IPS-18a (cell line): ENCODE measurements around the gene ZMAT5.

Source experiments
- H3K27ac ChIP-seq: one replicate; pipeline ENCODE4 v1.5.1; 2013; ENCODE audit warnings: low read length
- H3K27me3 ChIP-seq: one replicate; pipeline ENCODE4 v1.6.1; 2013; ENCODE audit warnings: mild to moderate bottlenecking, low read length; ENCODE audit not compliant: control insufficient read depth, insufficient read depth
- H3K36me3 ChIP-seq: one replicate; pipeline ENCODE4 v1.6.1; 2013; ENCODE audit warnings: low read depth, low read length; ENCODE audit not compliant: control insufficient read depth
- H3K4me1 ChIP-seq: one replicate; pipeline ENCODE4 v1.6.1; 2013; ENCODE audit warnings: low read depth, low read length; ENCODE audit not compliant: control insufficient read depth
- H3K4me3 ChIP-seq: one replicate; pipeline ENCODE4 v1.5.1; 2013; ENCODE audit warnings: low read length
- H3K9ac ChIP-seq: one replicate; pipeline ENCODE4 v1.6.1; 2013; ENCODE audit warnings: mild to moderate bottlenecking, low read length, moderate library complexity
- H3K9me3 ChIP-seq: one replicate; pipeline ENCODE4 v1.6.1; 2013; ENCODE audit warnings: low read depth, low read length; ENCODE audit not compliant: control insufficient read depth

Gene ZMAT5

DNA sequence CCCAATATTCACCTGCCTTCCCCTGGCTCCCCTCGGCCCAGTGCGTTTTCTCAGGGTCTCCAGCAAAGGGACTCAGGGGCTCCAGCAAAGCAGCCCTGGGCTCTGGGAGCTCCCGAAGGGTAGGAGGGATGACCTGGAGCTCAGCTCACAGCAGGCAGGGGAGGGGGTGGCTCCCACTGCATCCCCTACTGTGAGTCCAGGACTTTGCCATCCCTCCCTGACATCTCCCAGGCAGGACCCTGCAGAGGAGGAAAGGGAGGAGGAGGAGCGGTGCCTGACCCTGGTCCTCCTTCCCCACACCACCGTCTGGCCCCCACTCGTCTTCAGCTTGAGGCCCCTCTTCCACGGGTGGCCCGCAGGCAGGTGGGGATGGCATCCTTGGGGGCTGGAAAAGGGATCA is 42.0 kb downstream of the ZMAT5 start:
- no peaks in the 10 kb centered on the region for H3K36me3 ChIP-seq
- no peak overlapping the region for H3K27ac ChIP-seq
- H3K4me3 ChIP-seq = no peak overlapping the region
- H3K4me1 ChIP-seq = peaks cover 3% of the 10 kb centered on the region
- H3K9me3 ChIP-seq = no peaks in the 10 kb centered on the region
- H3K27me3 ChIP-seq = peaks cover 28% of the 10 kb centered on the region
- H3K9ac ChIP-seq = no peak overlapping the region

GRCh38 chr22:29723766-29724165 is 43.0 kb downstream of the ZMAT5 start:
- H3K27me3 ChIP-seq = peaks cover 38% of the 10 kb centered on the region
- peaks cover 3% of the 10 kb centered on the region for H3K4me1 ChIP-seq
- no peak overlapping the region for H3K27ac ChIP-seq
- no peak overlapping the region for H3K9ac ChIP-seq
- H3K4me3 ChIP-seq = no peak overlapping the region
- no peaks in the 10 kb centered on the region for H3K9me3 ChIP-seq
- no peaks in the 10 kb centered on the region for H3K36me3 ChIP-seq

GRCh38 chr22:29722587-29722986 is 44.2 kb downstream of the ZMAT5 start:
- Histone ChIP-seq H3K27me3 (peaks cover 50% of the 10 kb centered on the region), H3K9me3 (no peaks in the 10 kb centered on the region), H3K27ac (no peak overlapping the region), H3K4me3 (no peak overlapping the region), H3K9ac (no peak overlapping the region), H3K4me1 (peaks cover 3% of the 10 kb centered on the region), H3K36me3 (no peaks in the 10 kb centered on the region)

GRCh38 chr22:29722151-29722550 is 44.7 kb downstream of the ZMAT5 start:
- Histone ChIP-seq H3K4me3 (no peak overlapping the region), H3K9me3 (no peaks in the 10 kb centered on the region), H3K27ac (no peak overlapping the region), H3K36me3 (no peaks in the 10 kb centered on the region), H3K9ac (no peak overlapping the region), H3K4me1 (peaks cover 3% of the 10 kb centered on the region), H3K27me3 (peaks cover 54% of the 10 kb centered on the region)

GRCh38 chr22:29720811-29721323 is 45.9 kb downstream of the ZMAT5 start:
- Histone ChIP-seq H3K4me1 (no peaks in the 10 kb centered on the region), H3K36me3 (no peaks in the 10 kb centered on the region), H3K9me3 (no peaks in the 10 kb centered on the region), H3K27ac (no peak overlapping the region), H3K27me3 (peaks cover 57% of the 10 kb centered on the region), H3K4me3 (no peak overlapping the region), H3K9ac (no peak overlapping the region)

DNA sequence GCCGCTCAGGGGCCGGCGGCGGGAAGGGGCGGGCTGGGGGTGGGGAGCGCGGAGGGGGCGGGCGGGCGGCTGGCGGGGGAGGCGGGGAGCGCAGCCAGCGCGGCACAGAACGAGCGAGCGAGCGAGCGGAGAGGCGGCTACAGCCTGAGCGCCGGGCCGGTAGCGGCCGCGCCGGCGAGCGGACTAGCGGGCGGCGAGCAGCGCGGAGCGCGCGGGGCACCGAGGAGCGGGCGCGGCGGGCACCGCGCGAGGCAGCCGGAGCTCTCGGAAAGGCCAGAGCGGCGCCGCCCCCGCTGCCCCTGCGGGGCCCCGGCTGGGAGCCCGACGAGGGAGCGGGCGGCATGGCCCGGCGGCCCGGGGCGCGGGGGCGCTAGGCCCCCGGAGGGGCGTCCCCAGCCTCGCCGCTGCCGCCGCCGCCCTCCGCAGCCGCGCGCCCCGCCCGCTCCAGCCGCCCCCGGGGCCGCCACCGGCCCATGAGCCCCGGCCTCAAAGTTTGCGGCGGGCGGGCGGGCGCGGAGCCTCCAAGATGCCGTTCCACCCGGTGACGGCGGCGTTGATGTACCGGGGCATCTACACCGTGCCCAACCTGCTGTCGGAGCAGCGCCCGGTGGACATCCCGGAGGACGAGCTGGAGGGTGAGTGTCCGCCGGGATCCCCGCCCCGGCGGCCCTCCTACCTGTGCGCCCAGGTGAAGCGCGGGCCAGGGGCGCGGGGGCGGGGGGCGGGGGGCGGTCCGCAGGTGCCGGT is 46.7 kb downstream of the ZMAT5 start, which contains the start of gene CABP7:
Gene CABP7 (plus strand): TSS at position 105 of the 747 bp plus-strand sequence. CDS start 422 bp downstream, at position 527.
- no peaks in the 10 kb centered on the region for H3K9me3 ChIP-seq
- no peak within 1 kb of the TSS for H3K4me3 ChIP-seq
- H3K27me3 ChIP-seq = peaks cover 57% of the 10 kb centered on the region
- no peak within 1 kb of the TSS for H3K27ac ChIP-seq
- no peaks in the 10 kb centered on the region for H3K4me1 ChIP-seq
- no peak within 1 kb of the TSS for H3K9ac ChIP-seq
- no peaks in the 10 kb centered on the region for H3K36me3 ChIP-seq

DNA sequence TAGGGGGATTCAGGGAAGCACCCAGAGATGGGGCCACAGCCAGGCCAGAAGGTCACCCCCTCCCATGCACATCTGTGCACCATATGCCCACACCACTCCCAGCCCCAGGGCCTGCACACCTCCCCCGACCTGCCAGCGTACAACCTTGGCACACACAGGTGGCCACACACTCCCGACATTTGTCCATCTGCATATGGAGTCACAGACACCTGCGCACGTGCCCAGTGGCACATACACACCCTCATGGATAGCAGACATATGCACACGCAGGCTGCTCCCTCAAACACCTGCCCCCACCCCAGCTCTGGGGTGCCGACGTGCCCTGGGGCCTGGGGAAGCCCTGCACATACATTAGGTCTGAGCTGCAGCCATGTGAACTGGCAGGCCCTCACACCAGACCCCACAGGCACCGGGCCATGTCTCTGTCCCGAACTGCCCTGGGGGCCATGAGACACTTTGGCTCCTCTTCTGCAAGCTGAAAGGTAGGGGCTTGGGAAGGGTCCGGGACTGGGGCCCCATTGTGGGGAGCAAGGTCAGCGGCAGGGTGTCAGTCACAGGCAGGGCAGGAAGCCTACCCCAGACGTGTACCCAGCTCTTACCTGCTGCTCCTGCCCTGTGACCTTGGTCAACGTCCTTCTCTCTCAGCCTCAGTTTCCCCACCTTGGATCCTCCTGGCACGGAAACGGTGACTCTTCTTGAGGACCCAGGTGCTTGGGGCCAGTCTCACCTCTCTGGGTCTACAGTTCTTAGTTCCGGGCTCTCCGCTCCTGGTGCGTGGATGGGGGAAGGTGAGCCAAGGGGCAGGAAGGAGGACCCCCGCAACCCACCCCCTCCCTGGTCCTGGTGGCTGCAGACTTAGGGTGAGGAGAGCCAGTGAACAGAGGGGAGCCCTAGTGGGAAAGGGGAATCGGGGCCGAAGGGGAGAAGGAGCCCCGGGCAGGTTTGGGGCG is 47.6 kb downstream of the ZMAT5 start:
- Histone ChIP-seq H3K36me3 (no peaks in the 10 kb centered on the region), H3K9me3 (no peaks in the 10 kb centered on the region), H3K4me1 (no peaks in the 10 kb centered on the region), H3K27me3 (peaks cover 57% of the 10 kb centered on the region), H3K27ac (no peak overlapping the region), H3K9ac (no peak overlapping the region), H3K4me3 (no peak overlapping the region)

- peaks cover 55% of the 10 kb centered on the region for H3K27me3 ChIP-seq
- no peaks in the 10 kb centered on the region for H3K4me1 ChIP-seq
- no peak overlapping the region for H3K9ac ChIP-seq
Measured at GRCh38 chr22:29717789-29718188, 49.0 kb downstream of the ZMAT5 start.

GRCh38 chr22:29716814-29717545 is 49.8 kb downstream of the ZMAT5 start:
- no peak overlapping the region for H3K9ac ChIP-seq
- H3K9me3 ChIP-seq = no peaks in the 10 kb centered on the region
- no peaks in the 10 kb centered on the region for H3K4me1 ChIP-seq
- H3K36me3 ChIP-seq = no peaks in the 10 kb centered on the region
- H3K4me3 ChIP-seq = no peak overlapping the region
- no peak overlapping the region for H3K27ac ChIP-seq
- H3K27me3 ChIP-seq = peaks cover 47% of the 10 kb centered on the region

More at GRCh38 chr22:29717789-29718188, 49.0 kb downstream of the ZMAT5 start:
- Histone ChIP-seq H3K9me3 (no peaks in the 10 kb centered on the region), H3K4me3 (no peak overlapping the region), H3K36me3 (no peaks in the 10 kb centered on the region), H3K27ac (no peak overlapping the region)

DNA sequence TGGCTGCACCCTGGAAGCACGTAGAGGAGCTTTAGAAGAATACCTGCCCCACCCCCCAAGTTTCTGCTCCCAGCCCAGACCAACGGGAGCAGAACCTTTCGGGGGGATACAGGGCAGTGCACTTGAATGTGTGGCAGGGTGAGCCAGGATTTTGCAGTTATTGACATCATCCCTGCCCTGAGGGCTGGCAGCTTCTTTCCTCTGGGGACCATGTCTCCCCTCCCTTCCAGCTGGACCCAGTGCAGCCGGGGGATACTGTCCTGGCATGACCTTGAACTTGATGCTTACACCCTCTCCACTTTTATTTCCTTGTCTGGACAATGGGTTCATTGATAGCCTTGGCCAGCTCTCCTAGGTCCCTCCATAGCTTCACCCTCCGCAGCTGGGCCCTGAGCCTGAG is 51.1 kb downstream of the ZMAT5 start:
- no peaks in the 10 kb centered on the region for H3K9me3 ChIP-seq
- peaks cover 34% of the 10 kb centered on the region for H3K27me3 ChIP-seq
- no peaks in the 10 kb centered on the region for H3K36me3 ChIP-seq
- no peak overlapping the region for H3K27ac ChIP-seq
- H3K4me3 ChIP-seq = no peak overlapping the region
- no peaks in the 10 kb centered on the region for H3K4me1 ChIP-seq
- H3K9ac ChIP-seq = no peak overlapping the region

GRCh38 chr22:29715240-29715639 is 51.6 kb downstream of the ZMAT5 start:
- Histone ChIP-seq H3K4me3 (no peak overlapping the region), H3K36me3 (no peaks in the 10 kb centered on the region), H3K9me3 (no peaks in the 10 kb centered on the region), H3K4me1 (no peaks in the 10 kb centered on the region), H3K27ac (no peak overlapping the region), H3K9ac (no peak overlapping the region), H3K27me3 (peaks cover 29% of the 10 kb centered on the region)
